ENCODE data around the gene ZNF451.

ZNF451 gene

DNA sequence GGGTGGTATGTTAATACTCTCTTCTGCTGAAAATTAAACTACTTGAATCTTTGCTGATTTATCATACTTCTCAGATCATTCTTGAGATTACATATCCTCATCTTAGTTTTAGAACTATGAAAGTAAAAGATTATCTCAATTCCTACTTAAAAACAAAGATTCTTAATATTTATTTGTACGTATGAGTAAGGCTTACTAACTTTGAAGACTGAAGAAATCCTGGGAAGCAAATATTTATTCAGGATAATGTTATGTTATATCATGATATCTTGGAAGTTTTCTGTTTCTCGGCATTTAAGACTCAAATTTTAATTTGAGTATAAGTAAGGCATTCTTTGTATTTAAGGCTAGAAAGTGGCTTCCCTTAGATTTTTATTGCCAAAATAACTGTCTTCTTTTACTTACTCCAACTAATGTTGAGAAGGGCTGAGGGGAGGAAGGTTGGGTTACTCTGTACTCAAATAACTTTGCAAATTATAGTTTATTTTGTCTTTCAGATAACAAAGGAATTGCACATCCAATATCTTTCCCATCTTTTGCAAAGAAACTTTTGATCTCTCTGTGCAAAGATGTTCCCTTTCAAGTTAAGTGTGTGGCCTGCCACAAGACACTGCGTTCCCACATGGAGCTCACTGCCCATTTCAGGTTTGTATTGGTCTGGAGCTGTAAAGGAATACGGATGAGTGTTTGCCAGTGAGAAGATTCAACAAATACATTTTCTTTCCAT lies 51.6 kb downstream of the ZNF451 start:
- TF ChIP-seq CTCF (conservative IDR thresholded peaks at IDR 0.05) (no peak), ZFX (IDR thresholded peaks at IDR 0.05) (no peak)
- H3K27ac ChIP-seq, result no peak overlapping the region

DNA sequence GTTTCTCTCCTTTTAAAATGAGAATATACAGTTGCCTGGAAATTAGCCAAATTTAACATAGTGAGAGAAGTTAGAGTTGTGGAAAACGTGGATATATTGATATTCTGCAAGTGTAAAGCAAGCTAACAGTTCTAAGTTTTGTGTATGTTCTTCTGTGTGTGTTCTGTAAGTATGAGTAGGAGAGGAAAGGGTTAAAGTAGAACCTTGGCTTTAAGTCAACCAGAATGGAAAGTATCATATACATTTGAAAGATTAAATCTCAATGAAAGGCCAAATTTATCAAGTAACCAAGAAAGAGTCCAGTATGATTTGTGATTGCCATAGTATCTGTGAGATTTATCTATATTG lies 52.2 kb downstream of the ZNF451 start:
- TF ChIP-seq ZFX (IDR thresholded peaks at IDR 0.05), result no peak
- no peak for TF ChIP-seq CTCF (conservative IDR thresholded peaks at IDR 0.05)
- H3K27ac ChIP-seq, result no peak overlapping the region

DNA sequence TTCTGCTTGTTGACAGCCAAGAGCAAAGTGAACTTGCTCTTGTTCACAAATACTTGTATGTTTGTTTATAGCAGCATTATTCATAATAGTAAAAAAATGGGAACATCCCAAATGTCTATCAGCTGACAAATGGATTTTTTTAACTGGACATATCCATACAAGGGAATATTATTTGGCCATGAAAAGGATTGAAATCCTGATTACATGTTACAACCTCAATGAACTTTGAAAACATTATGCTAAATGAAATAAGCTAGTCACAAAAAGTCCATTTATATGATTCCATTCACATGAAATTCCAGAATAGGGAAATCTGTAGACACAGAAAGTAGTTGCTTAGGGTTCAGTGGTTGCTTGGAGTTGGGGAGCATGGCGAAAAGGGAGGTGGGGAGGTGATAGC lies 53.7 kb downstream of the ZNF451 start:
- TF ChIP-seq ZFX (IDR thresholded peaks at IDR 0.05), result no peak
- no peak for TF ChIP-seq CTCF (conservative IDR thresholded peaks at IDR 0.05)
- H3K27ac ChIP-seq, result no peak overlapping the region

DNA sequence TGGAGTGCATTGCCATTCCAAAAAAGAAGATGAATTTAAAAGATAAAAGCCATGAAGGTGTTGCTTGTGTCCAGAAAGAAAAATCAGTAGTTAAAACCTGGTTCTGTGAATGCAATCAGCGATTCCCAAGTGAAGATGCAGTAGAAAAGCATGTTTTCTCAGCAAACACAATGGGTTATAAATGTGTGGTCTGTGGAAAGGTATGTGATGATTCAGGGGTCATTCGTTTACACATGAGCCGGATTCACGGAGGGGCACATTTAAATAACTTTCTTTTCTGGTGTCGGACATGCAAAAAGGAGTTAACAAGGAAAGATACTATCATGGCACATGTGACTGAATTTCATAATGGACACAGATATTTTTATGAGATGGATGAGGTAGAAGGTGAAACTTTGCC lies 57.4 kb downstream of the ZNF451 start:
- no peak for TF ChIP-seq ZFX (IDR thresholded peaks at IDR 0.05)
- no peak overlapping the region for H3K27ac ChIP-seq

DNA sequence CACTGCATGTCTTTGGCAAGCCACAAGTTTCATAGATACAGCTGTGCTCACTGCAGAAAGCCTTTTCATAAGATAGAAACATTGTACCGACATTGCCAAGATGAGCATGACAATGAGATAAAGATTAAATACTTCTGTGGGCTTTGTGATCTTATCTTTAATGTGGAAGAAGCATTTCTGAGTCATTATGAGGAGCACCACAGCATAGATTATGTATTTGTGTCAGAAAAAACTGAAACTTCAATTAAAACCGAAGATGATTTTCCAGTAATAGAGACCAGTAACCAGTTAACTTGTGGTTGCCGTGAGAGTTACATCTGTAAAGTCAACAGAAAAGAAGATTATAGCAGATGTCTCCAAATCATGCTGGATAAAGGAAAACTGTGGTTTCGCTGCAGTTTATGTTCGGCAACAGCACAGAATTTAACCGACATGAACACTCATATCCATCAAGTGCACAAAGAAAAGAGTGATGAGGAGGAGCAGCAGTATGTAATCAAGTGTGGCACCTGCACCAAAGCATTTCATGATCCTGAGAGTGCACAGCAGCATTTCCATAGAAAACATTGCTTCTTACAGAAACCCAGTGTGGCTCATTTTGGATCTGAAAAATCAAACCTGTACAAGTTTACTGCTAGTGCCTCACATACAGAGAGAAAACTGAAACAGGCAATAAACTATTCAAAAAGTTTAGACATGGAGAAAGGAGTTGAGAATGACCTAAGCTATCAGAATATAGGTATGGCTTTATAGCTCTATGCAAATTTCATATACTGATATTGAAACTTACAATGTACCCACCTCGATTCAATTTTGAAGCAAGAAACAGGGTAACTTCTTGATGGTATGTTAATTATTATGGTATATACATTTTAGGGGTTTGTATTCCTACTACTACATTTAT lies 58.2 kb downstream of the ZNF451 start:
- no peak for TF ChIP-seq ZFX (IDR thresholded peaks at IDR 0.05)
- TF ChIP-seq CTCF (conservative IDR thresholded peaks at IDR 0.05), result no peak
- no peak overlapping the region for H3K27ac ChIP-seq

DNA sequence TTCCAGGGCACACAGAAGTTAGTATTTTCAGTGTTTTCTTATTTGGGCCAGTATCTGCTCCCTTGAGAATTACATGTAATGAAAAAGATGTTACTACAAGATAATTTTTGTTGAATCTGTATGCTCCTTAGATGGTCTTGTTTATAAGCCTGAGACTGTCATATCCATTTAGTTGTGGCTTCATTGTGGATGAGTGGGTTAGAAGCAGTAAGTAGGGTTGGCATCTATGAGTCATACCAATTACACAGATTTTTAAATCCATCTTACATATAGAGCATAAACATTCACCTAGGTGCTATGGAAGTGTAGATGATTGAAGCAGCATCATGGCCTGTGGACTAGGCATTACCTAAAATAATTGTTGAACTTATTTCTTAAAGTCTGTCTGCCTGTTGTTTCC lies 68.7 kb downstream of the ZNF451 start:
- TF ChIP-seq ZFX (IDR thresholded peaks at IDR 0.05), result no peak
- TF ChIP-seq CTCF (conservative IDR thresholded peaks at IDR 0.05), result no peak
- no peak overlapping the region for H3K27ac ChIP-seq

GRCh38 chr6:57159127-57159526 lies 69.1 kb downstream of the ZNF451 start:
- H3K27ac ChIP-seq, result no peak overlapping the region
- TF ChIP-seq CTCF (conservative IDR thresholded peaks at IDR 0.05) (no peak), ZFX (IDR thresholded peaks at IDR 0.05) (no peak)
